Uterus (tissue), 2 donors: ENCODE results near the gene SPIRE1.

Source experiments
- CTCF ChIP-seq, 4 experiments: fragments of 200-600 bp in 2 of 4; fragments of 450-650 bp in 2 of 4; sonication (generic) in 2 of 4; IDR thresholded peaks; one replicate each; pipeline ENCODE4 v1.5.1; 2016 to 2019; ENCODE audit warnings: antibody characterized with exemption in 4 of 4, mild to moderate bottlenecking in 2 of 4, moderate library complexity in 1 of 4
- POLR2A ChIP-seq, 2 donors: fragments of 450-650 bp; IDR thresholded peaks; one replicate each; pipeline ENCODE4 v1.6.1; 2016; ENCODE audit warnings: antibody characterized with exemption in 2 of 2, mild to moderate bottlenecking in 1 of 2, moderate library complexity in 1 of 2

GRCh38 chr18:12552879-12553242 lies 105.0 kb downstream of the SPIRE1 start:
- TF ChIP-seq CTCF (IDR thresholded peaks at IDR 0.05) (no peak), POLR2A (IDR thresholded peaks at IDR 0.05) (no peak)
